HepG2 (cell line): ENCODE measurements around the gene FGD4. TPM values are rescaled to one million over a fixed set of nuclear protein-coding genes. Genes with fewer than 3 reads are reported as not detected.

ENCODE experiments used
- ATAC-seq: fragments of 200-7000 bp; cut with Tn5 transposase; 3 replicates; pipeline ENCODE4 v1.9.1; 2020; ENCODE audit warnings: mild to moderate bottlenecking, moderate library complexity
- BruUV-seq: library from RNA; stranded (reverse); fragments of 400-500 nt; replicated peaks from 2 replicates; lab custom pipeline; 2021; lab: Mats Ljungman, UMichigan
- CTCF ChIA-PET: fragments of 300-600 bp; formaldehyde crosslinking; extraction: SDS; loops from one replicate; lab custom pipeline; 2021; ENCODE audit warnings: low total read pairs, inconsistent platforms, low intra/inter-chr PET ratio; lab: Yijun Ruan, JAX
- POLR2A ChIA-PET: fragments of 350-600 bp; sonication (Branson Sonifier 250); formaldehyde crosslinking; loops from one replicate; lab custom pipeline; 2020; ENCODE audit warnings: antibody characterized with exemption, inconsistent platforms; lab: Yijun Ruan, JAX
- DNase-seq: peaks from one replicate; pipeline ENCODE4 v3.0.0-alpha.2; 2015; ENCODE audit warnings: low spot score
- FAIRE-seq: peaks from 3 replicates; lab custom pipeline; 2011; peaks lifted over from hg19 to GRCh38; lab: Jason Lieb, UNC
- H2AFZ ChIP-seq: one replicate; pipeline ENCODE4 v1.6.1; 2011; ENCODE audit warnings: low read length, inconsistent platforms
- H3K27ac ChIP-seq: fragments of 300-600 bp; 3 replicates; pipeline ENCODE4 v1.8.0; 2011; ENCODE audit warnings: mixed run types, mild to moderate bottlenecking, mixed read lengths, low read length, inconsistent platforms; ENCODE audit not compliant: insufficient read depth; ENCODE audit errors: extremely low read length
- H3K27me3 ChIP-seq, 2 experiments: fragments of 200-600 bp in 1 of 2; 2 replicates in 1 of 2; 3 replicates in 1 of 2; pipeline versions ENCODE4 v1.6.0 to v1.8.0; 2011; ENCODE audit warnings: low read length in 2 of 2, mild to moderate bottlenecking in 2 of 2, moderate library complexity in 2 of 2, inconsistent platforms in 1 of 2; ENCODE audit not compliant: insufficient read depth in 2 of 2, control insufficient read depth in 1 of 2
- H3K36me3 ChIP-seq, 2 experiments: fragments of 200-600 bp in 1 of 2; replicated peaks in 1 of 2; 2 replicates in 1 of 2; 3 replicates in 1 of 2; pipeline versions ENCODE4 v1.5.1 to v1.8.0; 2011; ENCODE audit warnings: low read length in 2 of 2, inconsistent platforms in 1 of 2; ENCODE audit not compliant: insufficient read depth in 2 of 2, control insufficient read depth in 1 of 2
- H3K4me1 ChIP-seq: 2 replicates; pipeline ENCODE4 v1.5.1; 2012; ENCODE audit warnings: low read length, inconsistent platforms; ENCODE audit not compliant: insufficient read depth
- H3K4me2 ChIP-seq: 2 replicates; pipeline ENCODE4 v1.6.0; 2011; ENCODE audit warnings: low read depth, low read length, inconsistent platforms
- H3K4me3 ChIP-seq, 3 experiments: fragments of 200-600 bp in 1 of 3; sonication (generic), shearing (Covaris generic) in 1 of 3; replicated peaks in 1 of 3; 2 replicates each; pipeline ENCODE4 v1.5.1; 2011 to 2016; ENCODE audit warnings: low read length in 3 of 3, inconsistent platforms in 2 of 3, low read depth in 2 of 3, mild to moderate bottlenecking in 2 of 3, control low read depth in 1 of 3, mixed read lengths in 1 of 3; ENCODE audit not compliant: insufficient read depth in 1 of 3
- H3K79me2 ChIP-seq: one replicate; pipeline ENCODE4 v1.6.1; 2011; ENCODE audit warnings: low read length, inconsistent platforms; ENCODE audit not compliant: insufficient read depth
- H3K9ac ChIP-seq: 2 replicates; pipeline ENCODE4 v1.6.0; 2011; ENCODE audit warnings: mild to moderate bottlenecking, low read depth, low read length, inconsistent platforms; ENCODE audit not compliant: insufficient read depth
- H3K9me3 ChIP-seq: 2 replicates; pipeline ENCODE4 v1.5.1; 2012; ENCODE audit warnings: mild to moderate bottlenecking, low read length
- H4K20me1 ChIP-seq: 2 replicates; pipeline ENCODE4 v1.6.0; 2011; ENCODE audit warnings: inconsistent platforms, mild to moderate bottlenecking, low read length, moderate library complexity; ENCODE audit not compliant: insufficient read depth
- ZNF292 ChIP-seq: sonication (generic); formaldehyde crosslinking; IDR thresholded peaks from 2 replicates; pipeline ENCODE4 v1.8.1; 2022; ENCODE audit warnings: mild to moderate bottlenecking, low read depth, missing genetic modification reagents, borderline replicate concordance
- ZNF446 ChIP-seq: sonication (generic); formaldehyde crosslinking; IDR thresholded peaks from 2 replicates; pipeline ENCODE4 v1.5.0; 2020; ENCODE audit warnings: mild to moderate bottlenecking, missing genetic modification reagents
- ZNF609 ChIP-seq: sonication (generic); formaldehyde crosslinking; IDR thresholded peaks from 2 replicates; pipeline ENCODE4 v1.4.0; 2020; ENCODE audit warnings: mild to moderate bottlenecking, missing genetic modification reagents, borderline replicate concordance
- WGBS: methylation state at CpG from one replicate; pipeline ENCODE4 v1.1.6; 2017; ENCODE audit warnings: low lambda C conversion rate; 5-methylcytosine and 5-hydroxymethylcytosine counted together
- in situ Hi-C: cut with HindIII; loops from 2 replicates; pipeline ENCODE4 v1.10.0; 2017; ENCODE audit warnings: low pct_unique_long_range_greater_than_20kb; ENCODE audit not compliant: extremely low pct_ligation_motif_present
- intact Hi-C: fragments of 100-400 bp; cut with micrococcal nuclease; formaldehyde crosslinking; loops from one replicate; pipeline ENCODE4 v1.10.0; 2022; ENCODE audit not compliant: unreplicated experiment
- polyA plus RNA-seq, 8 experiments: library from polyadenylated mRNA; depleted of rRNA in 3 of 8; stranded (reverse) in 7 of 8; unstranded in 1 of 8; fragments of >200 nt; fragmentation: Illumina TruSeq in 4 of 8; extraction: Trizol in 4 of 8; gene quantifications; 2 replicates each; pipeline versions ENCODE4 v1.2.1 to v1.2.3, GENCODE V29; 2011 to 2016; ENCODE audit warnings: low read depth in 4 of 8, missing spikeins in 1 of 8, mixed read lengths in 1 of 8; ENCODE audit not compliant: insufficient read depth in 1 of 8
- total RNA-seq, 5 experiments: library from RNA; depleted of rRNA; stranded (reverse); fragments of >200 nt; fragmentation: Illumina TruSeq; extraction: Trizol; gene quantifications; 2 replicates each; pipeline ENCODE4 v1.2.3, GENCODE V29; 2016; ENCODE audit warnings: low read depth in 1 of 5

The FGD4 gene
- total and polyA plus RNA-seq, 2 of the 13 experiments (the other 11 are each of a cell fraction or from before 2014, with no cell fraction given): 4.6 to 6.6 TPM

- intact Hi-C loops (loop anchor here (2.0 to 5.0 kb wide), 2 partner anchors 18 to 36 kb away; no protein-coding TSS in a partner anchor), in situ Hi-C loops (no loop called here)
- Histone ChIP-seq H3K79me2 (no peaks in the 10 kb centered on the region), H3K27me3 (peaks cover 0 to 8% of the 10 kb centered on the region in 2 experiments; a peak in 1 of 5 replicates), H3K9ac (no peak overlapping the region), H3K27ac (no peak overlapping the region), H3K4me1 (peaks cover 23% of the 10 kb centered on the region), H2AFZ (no peak overlapping the region), H4K20me1 (no peaks in the 10 kb centered on the region), H3K4me3 (peak overlapping the region; percentile 86 to 92 (median 87); a peak in 4 of 6 replicates), H3K36me3 (no peaks in the 10 kb centered on the region), H3K4me2 (peak overlapping the region; percentile 99), H3K9me3 (no peaks in the 10 kb centered on the region)
- FAIRE-seq (no peak), DNase-seq (no peak), ATAC-seq (no peak)
- 31% methylated on average over 2 of the region's 2 CpGs for WGBS
- CTCF ChIA-PET: no interaction called here
- POLR2A ChIA-PET: no interaction called here
- TF ChIP-seq ZNF609 (no peak), ZNF446 (no peak), ZNF292 (no peak)
- no TSS peak for BruUV-seq
Measured at GRCh38 chr12:32400866-32401265, 1.5 kb downstream of the FGD4 start.
